SK-MEL-5 (cell line): ENCODE measurements around the gene KNOP1. TPM values are rescaled to one million over a fixed set of nuclear protein-coding genes. Genes with fewer than 3 reads are reported as not detected.

Experiments used
- DNase-seq: peaks from one replicate; pipeline ENCODE4 v3.0.0-alpha.2; 2016; ENCODE audit warnings: low read depth, low spot score
- in situ Hi-C: cut with HindIII; loops from 2 replicates; pipeline ENCODE4 v1.10.0; 2016; ENCODE audit warnings: low sequenced_read_pairs, high pct_unique_total_duplicates, low pct_unique_long_range_greater_than_20kb
- total RNA-seq: library from RNA; depleted of rRNA; stranded (reverse); fragments of >200 nt; shearing (Covaris generic); gene quantifications from 2 replicates; pipeline ENCODE4 v1.2.3, GENCODE V29; 2014

KNOP1 gene
- total RNA-seq, 1 experiment from 2014 or later: 29.5 TPM

- in situ Hi-C loops: no loop called here
- DNase-seq: no peak
Observed at GRCh38 chr16:19710991-19711545, 7.0 kb downstream of the KNOP1 start.

GRCh38 chr16:19710191-19710908 is 7.7 kb downstream of the KNOP1 start:
- in situ Hi-C loops: no loop called here
- no peak for DNase-seq

- in situ Hi-C loops: no loop called here
Observed at GRCh38 chr16:19709381-19710136, 8.5 kb downstream of the KNOP1 start.

GRCh38 chr16:19708296-19709205 is 9.5 kb downstream of the KNOP1 start:
- DNase-seq: no peak
- in situ Hi-C loops: no loop called here

More at GRCh38 chr16:19709381-19710136, 8.5 kb downstream of the KNOP1 start:
- DNase-seq: no peak

GRCh38 chr16:19707569-19708295 is 10.3 kb downstream of the KNOP1 start:
- in situ Hi-C loops: no loop called here
- DNase-seq: no peak

- DNase-seq: no peak
- in situ Hi-C loops: no loop called here
Observed at GRCh38 chr16:19706846-19707245, 11.2 kb downstream of the KNOP1 start.

GRCh38 chr16:19705843-19706242 is 12.2 kb downstream of the KNOP1 start:
- DNase-seq: no peak
- in situ Hi-C loops: no loop called here

- in situ Hi-C loops: no loop called here
- DNase-seq: no peak
Observed at GRCh38 chr16:19705146-19705501, 12.9 kb downstream of the KNOP1 start.

- in situ Hi-C loops: no loop called here
- DNase-seq: peak; percentile 39
Observed at GRCh38 chr16:19704321-19705145, 13.5 kb downstream of the KNOP1 start.

GRCh38 chr16:19703172-19703889 is 14.7 kb downstream of the KNOP1 start:
- DNase-seq: no peak
- in situ Hi-C loops: no loop called here

- DNase-seq: no peak
- in situ Hi-C loops: no loop called here
Observed at GRCh38 chr16:19701091-19701490, 16.9 kb downstream of the KNOP1 start.

GRCh38 chr16:19700319-19700781 is 17.7 kb downstream of the KNOP1 start:
- in situ Hi-C loops: no loop called here

GRCh38 chr16:19699472-19699871 is 18.6 kb downstream of the KNOP1 start:
- in situ Hi-C loops: no loop called here
- no peak for DNase-seq

More at GRCh38 chr16:19700319-19700781, 17.7 kb downstream of the KNOP1 start:
- DNase-seq: no peak

GRCh38 chr16:19698480-19699465 is 19.3 kb downstream of the KNOP1 start:
- DNase-seq: no peak

More at GRCh38 chr16:19698480-19699465, 19.3 kb downstream of the KNOP1 start:
- in situ Hi-C loops: no loop called here
